Keratinocyte (primary cell): Measurements from ENCODE around the gene TOMM20. TPM values are rescaled to one million over a fixed set of nuclear protein-coding genes. Genes with fewer than 3 reads are reported as not detected.

ENCODE experiments used
- DNase-seq: peaks from one replicate; pipeline ENCODE4 v3.0.0-alpha.2; 2011; ENCODE audit warnings: low read depth, missing footprints, low spot score
- FAIRE-seq: peaks from 2 replicates; lab custom pipeline; 2011; peaks lifted over from hg19 to GRCh38; lab: Jason Lieb, UNC
- H2AFZ ChIP-seq: 2 replicates; pipeline ENCODE4 v1.6.0; 2012; ENCODE audit warnings: low read length, control low read depth, inconsistent platforms; ENCODE audit not compliant: control insufficient read depth
- H3K27ac ChIP-seq: 2 replicates; pipeline ENCODE4 v1.5.1; 2011; ENCODE audit warnings: low read length; ENCODE audit not compliant: control insufficient read depth, insufficient read depth
- H3K27me3 ChIP-seq: 3 replicates; pipeline ENCODE4 v1.6.0; 2011; ENCODE audit warnings: low read length; ENCODE audit not compliant: control insufficient read depth, insufficient read depth; ENCODE audit errors: extremely low read depth
- H3K36me3 ChIP-seq, 2 experiments: 2 replicates in 1 of 2; 3 replicates in 1 of 2; pipeline ENCODE4 v1.5.1; 2011; ENCODE audit warnings: low read length in 2 of 2, mild to moderate bottlenecking in 1 of 2; ENCODE audit not compliant: control insufficient read depth in 2 of 2, insufficient read depth in 2 of 2; ENCODE audit errors: extremely low read depth in 1 of 2
- H3K4me1 ChIP-seq: 3 replicates; pipeline ENCODE4 v1.5.1; 2011; ENCODE audit warnings: low read length; ENCODE audit not compliant: control insufficient read depth, insufficient read depth; ENCODE audit errors: extremely low read depth
- H3K4me2 ChIP-seq: 3 replicates; pipeline ENCODE4 v1.6.0; 2011; ENCODE audit warnings: low read depth, low read length; ENCODE audit not compliant: control insufficient read depth, insufficient read depth; ENCODE audit errors: extremely low read depth
- H3K4me3 ChIP-seq, 3 experiments: fragments of 200-600 bp in 1 of 3; sonication (generic) in 1 of 3; 2 replicates in 2 of 3; 3 replicates in 1 of 3; pipeline ENCODE4 v1.5.1; 2011 to 2016; ENCODE audit warnings: low read length in 3 of 3, mild to moderate bottlenecking in 3 of 3, control low read depth in 2 of 3, inconsistent platforms in 1 of 3, low read depth in 1 of 3, mixed read lengths in 1 of 3, mixed run types in 1 of 3, moderate library complexity in 1 of 3; ENCODE audit not compliant: control insufficient read depth in 2 of 3, insufficient read depth in 2 of 3; ENCODE audit errors: extremely low read depth in 1 of 3
- H3K79me2 ChIP-seq: 2 replicates; pipeline ENCODE4 v1.6.0; 2012; ENCODE audit warnings: low read length; ENCODE audit not compliant: control insufficient read depth, insufficient read depth
- H3K9ac ChIP-seq: 3 replicates; pipeline ENCODE4 v1.6.0; 2011; ENCODE audit warnings: low read length; ENCODE audit not compliant: control insufficient read depth, insufficient read depth; ENCODE audit errors: extremely low read depth
- H3K9me1 ChIP-seq: 3 replicates; pipeline ENCODE4 v1.6.0; 2011; ENCODE audit warnings: low read length; ENCODE audit not compliant: control insufficient read depth, insufficient read depth; ENCODE audit errors: extremely low read depth
- H3K9me3 ChIP-seq: 2 replicates; pipeline ENCODE4 v1.5.1; 2012; ENCODE audit warnings: low read depth, low read length; ENCODE audit not compliant: control insufficient read depth
- H4K20me1 ChIP-seq: 3 replicates; pipeline ENCODE4 v1.6.0; 2011; ENCODE audit warnings: low read length; ENCODE audit not compliant: control insufficient read depth, insufficient read depth; ENCODE audit errors: extremely low read depth
- EZH2 ChIP-seq: IDR thresholded peaks from one replicate; pipeline ENCODE4 v1.6.1; 2012; ENCODE audit warnings: inconsistent platforms, mild to moderate bottlenecking, low read length, moderate library complexity
- dilution Hi-C: fragments of 300-500 bp; cut with MboI; formaldehyde crosslinking; loops from one replicate; pipeline ENCODE4 v1.7.0; 2020; ENCODE audit warnings: low sequenced_read_pairs; ENCODE audit not compliant: extremely low pct_ligation_motif_present
- polyA plus RNA-seq, 5 experiments: library from polyadenylated mRNA; depleted of rRNA in 3 of 5; stranded (reverse) in 3 of 5; stranded (forward) in 1 of 5; unstranded in 1 of 5; fragments of >200 nt; gene quantifications; 1 replicate in 1 of 5; 2 replicates in 3 of 5; 3 replicates in 1 of 5; pipeline versions ENCODE4 v1.2.1 to v1.2.3, GENCODE V29; 2011 to 2012; ENCODE audit warnings: missing spikeins in 2 of 5, low read depth in 1 of 5, low replicate concordance in 1 of 5
- TF ChIP-seq, protein P1 (sequence below), 3 experiments: IDR thresholded peaks in 1 of 3; conservative IDR thresholded peaks in 1 of 3; optimal IDR thresholded peaks in 1 of 3; 2 replicates in 2 of 3; 3 replicates in 1 of 3; pipeline versions ENCODE3 to v1.5.1; 2011; ENCODE audit warnings: low read length in 3 of 3, mild to moderate bottlenecking in 3 of 3, moderate library complexity in 2 of 3, control low read depth in 1 of 3, inconsistent platforms in 1 of 3; ENCODE audit not compliant: insufficient read depth in 2 of 3; ENCODE audit errors: extremely low read depth in 1 of 3

The TOMM20 gene
- polyA plus RNA-seq, 1 donor (not counting 4 experiments of a cell fraction or from before 2014, with no cell fraction given) = 140 TPM

GRCh38 chr1:235106457-235106856 lies 22.2 kb downstream of the TOMM20 start:
- Histone ChIP-seq H3K27ac (no peak overlapping the region), H3K4me1 (peaks cover 15% of the 10 kb centered on the region), H3K27me3 (no peaks in the 10 kb centered on the region), H3K9me1 (no peaks in the 10 kb centered on the region), H2AFZ (no peak overlapping the region), H3K79me2 (peaks cover 2% of the 10 kb centered on the region), H3K4me3 (no peak overlapping the region), H3K36me3 (peaks cover 15 to 20% of the 10 kb centered on the region in 2 experiments), H3K9ac (no peak overlapping the region), H4K20me1 (no peaks in the 10 kb centered on the region), H3K4me2 (no peak overlapping the region), H3K9me3 (no peaks in the 10 kb centered on the region)
- no peak for FAIRE-seq
- no peak for TF ChIP-seq EZH2
- TF ChIP-seq, protein P1, sequence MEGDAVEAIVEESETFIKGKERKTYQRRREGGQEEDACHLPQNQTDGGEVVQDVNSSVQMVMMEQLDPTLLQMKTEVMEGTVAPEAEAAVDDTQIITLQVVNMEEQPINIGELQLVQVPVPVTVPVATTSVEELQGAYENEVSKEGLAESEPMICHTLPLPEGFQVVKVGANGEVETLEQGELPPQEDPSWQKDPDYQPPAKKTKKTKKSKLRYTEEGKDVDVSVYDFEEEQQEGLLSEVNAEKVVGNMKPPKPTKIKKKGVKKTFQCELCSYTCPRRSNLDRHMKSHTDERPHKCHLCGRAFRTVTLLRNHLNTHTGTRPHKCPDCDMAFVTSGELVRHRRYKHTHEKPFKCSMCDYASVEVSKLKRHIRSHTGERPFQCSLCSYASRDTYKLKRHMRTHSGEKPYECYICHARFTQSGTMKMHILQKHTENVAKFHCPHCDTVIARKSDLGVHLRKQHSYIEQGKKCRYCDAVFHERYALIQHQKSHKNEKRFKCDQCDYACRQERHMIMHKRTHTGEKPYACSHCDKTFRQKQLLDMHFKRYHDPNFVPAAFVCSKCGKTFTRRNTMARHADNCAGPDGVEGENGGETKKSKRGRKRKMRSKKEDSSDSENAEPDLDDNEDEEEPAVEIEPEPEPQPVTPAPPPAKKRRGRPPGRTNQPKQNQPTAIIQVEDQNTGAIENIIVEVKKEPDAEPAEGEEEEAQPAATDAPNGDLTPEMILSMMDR (optimal IDR thresholded peaks at IDR 0.05 in 1 of 3, IDR thresholded peaks at IDR 0.05 in 1 of 3, conservative IDR thresholded peaks at IDR 0.05 in 1 of 3; ENCODE audit: extremely low read depth in 1 of 3, insufficient read depth in 2 of 3, low read length in 3 of 3) = no peak
- dilution Hi-C loops = no loop called here
- DNase-seq = no peak

- H3K79me2 ChIP-seq = peaks cover 2% of the 10 kb centered on the region
- no peak overlapping the region for H3K27ac ChIP-seq
- H3K9me1 ChIP-seq = no peaks in the 10 kb centered on the region
- no peak overlapping the region for H2AFZ ChIP-seq
- no peaks in the 10 kb centered on the region for H3K27me3 ChIP-seq
- peaks cover 15% of the 10 kb centered on the region for H3K4me1 ChIP-seq
- H3K9me3 ChIP-seq = no peaks in the 10 kb centered on the region
- no peak overlapping the region for H3K4me2 ChIP-seq
- TF ChIP-seq, protein P1 (optimal IDR thresholded peaks at IDR 0.05 in 1 of 3, IDR thresholded peaks at IDR 0.05 in 1 of 3, conservative IDR thresholded peaks at IDR 0.05 in 1 of 3; ENCODE audit: extremely low read depth in 1 of 3, insufficient read depth in 2 of 3, low read length in 3 of 3) = no peak
- no peak for TF ChIP-seq EZH2
- no peak for DNase-seq
- no peak overlapping the region for H3K4me3 ChIP-seq
- H4K20me1 ChIP-seq = no peaks in the 10 kb centered on the region
- peaks cover 12 to 20% of the 10 kb centered on the region in 2 experiments for H3K36me3 ChIP-seq
- FAIRE-seq = no peak
- no peak overlapping the region for H3K9ac ChIP-seq
- dilution Hi-C loops = no loop called here
Observed at GRCh38 chr1:235105051-235106043, 23.3 kb downstream of the TOMM20 start.
